HG03039 (cell line): ENCODE measurements around the gene PNMA8B.
"Not testable (repeated sequence)": the region's sequence is repeated elsewhere in the genome, so short reads cannot be mapped to it uniquely, and the experiment has no call there.

Experiments
- ATAC-seq: cut with Tn5 transposase; IDR thresholded peaks from one replicate; pipeline ENCODE4 v1.9.1; 2021; ENCODE audit warnings: mild to moderate bottlenecking, moderate library complexity; ENCODE audit not compliant: unreplicated experiment

The PNMA8B gene, protein sequence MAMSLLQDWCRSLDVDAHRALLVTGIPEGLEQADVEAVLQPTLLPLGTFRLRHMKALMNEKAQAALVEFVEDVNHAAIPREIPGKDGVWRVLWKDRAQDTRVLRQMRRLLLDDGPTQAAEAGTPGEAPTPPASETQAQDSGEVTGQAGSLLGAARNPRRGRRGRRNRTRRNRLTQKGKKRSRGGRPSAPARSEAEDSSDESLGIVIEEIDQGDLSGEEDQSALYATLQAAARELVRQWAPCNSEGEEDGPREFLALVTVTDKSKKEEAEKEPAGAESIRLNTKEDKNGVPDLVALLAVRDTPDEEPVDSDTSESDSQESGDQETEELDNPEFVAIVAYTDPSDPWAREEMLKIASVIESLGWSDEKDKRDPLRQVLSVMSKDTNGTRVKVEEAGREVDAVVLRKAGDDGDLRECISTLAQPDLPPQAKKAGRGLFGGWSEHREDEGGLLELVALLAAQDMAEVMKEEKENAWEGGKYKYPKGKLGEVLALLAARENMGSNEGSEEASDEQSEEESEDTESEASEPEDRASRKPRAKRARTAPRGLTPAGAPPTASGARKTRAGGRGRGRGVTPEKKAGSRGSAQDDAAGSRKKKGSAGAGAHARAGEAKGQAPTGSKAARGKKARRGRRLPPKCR

GRCh38 chr19:46495786-46496099, at the start of gene PNMA8B:
PNMA8B (minus strand) TSS chr19:46495867; CDS start chr19:46495465, 402 bp downstream.
- no peak for ATAC-seq

GRCh38 chr19:46544651-46545050, 49.0 kb upstream of the PNMA8B start:
- no peak for ATAC-seq

DNA sequence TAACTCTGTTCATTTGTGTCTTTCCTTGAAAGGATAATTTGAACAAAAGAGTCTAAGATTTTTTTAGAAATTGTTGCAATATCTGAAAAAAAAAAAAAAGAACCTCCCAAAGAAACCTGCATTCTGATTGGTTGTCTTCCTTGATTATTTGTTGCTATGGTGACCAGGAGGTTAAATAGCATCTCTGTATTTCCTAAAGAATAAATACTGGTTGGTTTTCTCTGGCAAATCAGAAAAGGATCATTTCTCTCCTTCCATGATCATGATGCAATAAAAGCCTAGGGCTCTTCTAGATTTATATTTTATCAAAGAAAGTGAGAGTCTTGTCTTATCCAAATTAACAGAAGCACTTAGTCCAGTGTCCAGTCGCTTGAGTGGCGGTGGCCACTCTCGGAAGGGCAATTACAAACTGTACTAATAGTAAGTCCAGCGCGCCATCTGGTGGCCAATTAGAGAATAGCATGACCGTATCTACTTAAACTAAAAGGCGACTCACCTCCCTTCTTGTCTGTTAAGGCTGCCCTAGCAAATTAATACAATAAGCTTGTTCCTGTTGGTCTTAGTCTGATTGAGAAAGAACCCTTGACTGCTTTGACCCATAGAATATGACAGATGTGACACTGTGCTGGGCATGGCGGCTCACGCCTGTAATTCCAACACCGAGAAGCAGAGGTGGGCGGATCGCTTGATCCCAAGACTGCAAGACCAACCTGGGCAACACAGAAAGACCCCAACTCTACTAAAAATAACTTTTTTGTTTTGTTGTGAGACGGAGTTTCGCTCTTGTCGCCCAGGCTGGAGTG, 47.0 kb upstream of the PNMA8B start:
- ATAC-seq, result no peak

GRCh38 chr19:46537136-46538097, 41.8 kb upstream of the PNMA8B start:
- no peak for ATAC-seq

DNA sequence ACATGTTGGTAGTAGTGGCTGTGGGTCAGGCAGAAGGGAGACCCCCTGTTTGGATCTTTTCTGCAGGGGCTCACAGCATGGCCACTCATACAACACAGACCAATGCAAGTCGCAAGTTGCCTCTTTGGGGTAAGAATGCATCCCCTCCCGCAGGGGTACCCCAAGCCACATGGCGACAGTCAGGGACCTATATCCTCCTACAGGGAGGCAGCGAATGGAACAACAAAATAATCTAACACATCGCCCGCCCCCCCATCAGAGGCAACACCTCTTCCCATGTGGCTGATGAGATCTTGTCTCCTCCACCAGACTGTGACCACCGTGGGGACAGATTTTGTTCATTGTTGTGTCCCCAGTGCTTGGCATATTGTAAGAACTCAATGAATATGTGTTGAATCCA, 40.7 kb upstream of the PNMA8B start:
- ATAC-seq, result no peak

DNA sequence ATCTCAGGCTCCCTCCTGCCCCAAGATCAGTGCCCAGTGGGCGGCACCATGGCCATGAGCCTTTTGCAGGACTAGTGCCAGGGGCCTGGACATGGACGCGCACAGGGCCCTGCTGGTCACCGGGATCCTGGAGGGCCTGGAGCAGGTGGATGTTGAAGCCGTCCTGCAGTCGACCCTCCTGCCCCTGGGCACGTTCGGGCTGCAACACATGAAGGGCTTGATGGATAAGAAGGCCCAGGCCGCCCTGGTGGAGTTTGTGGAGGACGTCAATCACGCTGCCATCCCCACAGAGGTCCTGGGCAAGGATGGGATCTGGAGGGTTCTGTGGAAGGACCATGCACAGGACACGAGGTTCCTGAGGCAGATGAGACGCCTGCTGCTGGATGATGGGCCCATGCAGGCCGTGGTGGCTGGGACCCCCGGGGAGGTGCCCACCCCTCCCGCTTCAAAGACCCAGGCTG, 38.0 kb upstream of the PNMA8B start:
- ATAC-seq, result no peak

- ATAC-seq, result no peak
Observed at GRCh38 chr19:46533078-46533620, 37.5 kb upstream of the PNMA8B start.

GRCh38 chr19:46530636-46531035, 35.0 kb upstream of the PNMA8B start:
- ATAC-seq, result no peak

GRCh38 chr19:46529622-46530451, 34.2 kb upstream of the PNMA8B start:
- no peak for ATAC-seq

DNA sequence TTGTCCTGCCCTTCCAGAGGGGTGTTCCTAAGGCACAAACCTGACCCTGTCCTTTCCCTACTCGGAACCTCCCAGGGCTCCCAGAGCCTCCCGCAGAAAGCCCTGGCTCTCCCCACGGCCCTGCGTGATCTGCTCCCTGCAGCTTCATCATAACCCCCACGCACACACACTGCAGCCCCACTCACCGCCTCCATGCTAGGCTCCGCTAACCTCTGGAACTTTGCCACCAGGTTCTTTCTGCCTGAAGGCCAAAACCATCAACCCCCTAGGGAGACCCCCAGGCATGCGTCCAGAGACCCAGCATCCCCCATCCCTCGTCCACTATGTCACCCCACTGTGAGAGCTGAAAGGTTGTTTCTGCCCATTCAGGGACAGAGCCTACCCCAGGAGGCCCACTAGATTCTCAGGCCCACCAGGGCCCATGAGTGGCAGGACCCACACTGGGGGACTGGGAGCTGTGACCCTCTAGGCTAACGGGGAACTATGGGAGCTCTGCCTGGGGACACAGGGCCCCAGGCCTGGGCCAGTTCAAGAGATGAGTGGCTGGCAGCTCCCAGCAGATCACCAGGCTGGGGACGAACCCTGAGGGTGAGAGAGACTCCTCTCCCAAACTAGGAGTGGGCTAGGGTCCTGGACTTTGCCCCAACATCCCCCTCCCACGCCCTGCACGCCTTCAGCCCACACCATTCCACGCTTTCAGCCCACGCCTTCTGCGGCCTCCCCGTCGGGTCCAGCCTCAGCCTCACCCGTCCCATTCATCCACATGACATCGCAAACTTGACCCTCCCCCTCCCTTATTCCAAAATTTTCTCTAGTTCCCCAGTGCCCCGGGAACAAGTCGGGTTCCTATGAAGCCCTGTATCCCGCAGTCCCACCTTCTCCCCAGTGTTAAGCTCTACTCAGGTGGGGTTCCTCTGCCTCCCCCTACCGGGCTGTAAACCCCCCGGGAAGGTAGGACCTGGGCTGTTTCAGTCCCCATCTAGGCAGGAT, 33.2 kb upstream of the PNMA8B start:
- no peak for ATAC-seq

GRCh38 chr19:46526801-46527200, 31.1 kb upstream of the PNMA8B start:
- not testable (repeated sequence) for ATAC-seq

- no peak for ATAC-seq
Observed at GRCh38 chr19:46524308-46524707, 28.6 kb upstream of the PNMA8B start.

DNA sequence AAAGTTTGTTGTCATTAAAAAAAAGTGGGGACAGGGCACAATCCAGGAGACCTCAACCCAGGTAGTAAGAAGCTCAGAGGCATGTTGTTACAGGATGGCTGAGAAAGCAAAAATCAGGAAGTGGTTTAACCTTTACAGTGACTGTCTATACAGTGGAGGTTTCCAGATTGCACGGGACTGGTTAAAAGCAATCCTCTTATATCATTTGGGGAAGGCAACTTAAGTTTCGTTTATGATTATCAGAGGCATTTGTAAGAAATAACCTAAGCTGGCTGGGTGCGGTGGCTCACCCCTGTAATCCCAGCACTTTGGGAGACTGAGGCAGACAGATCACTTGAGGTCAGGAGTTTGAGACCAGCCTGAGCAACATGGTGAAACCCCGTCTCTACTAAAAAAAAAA, 27.3 kb upstream of the PNMA8B start:
- ATAC-seq, result not testable (repeated sequence)

GRCh38 chr19:46521241-46521868, 25.7 kb upstream of the PNMA8B start:
- ATAC-seq, result no peak

DNA sequence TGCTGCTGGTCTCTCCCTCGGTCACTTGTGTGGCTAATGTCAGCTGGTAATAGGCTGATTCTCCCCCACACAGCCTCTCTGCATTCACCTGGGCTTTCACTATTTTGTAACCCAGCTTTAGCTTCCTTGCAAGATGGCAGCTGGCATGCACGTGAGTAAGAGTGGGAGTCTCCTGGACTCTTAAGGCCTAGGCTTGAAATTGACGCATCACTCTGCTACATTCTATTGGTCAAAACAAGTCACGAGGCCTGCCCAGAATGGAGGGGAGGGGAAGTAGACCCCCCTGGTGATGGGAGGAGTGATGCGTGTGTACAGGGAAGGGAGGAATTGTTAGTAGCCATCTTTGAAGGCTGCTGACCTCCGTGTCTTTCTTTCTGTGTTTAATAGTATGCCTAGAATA, 24.9 kb upstream of the PNMA8B start:
- ATAC-seq, result no peak

GRCh38 chr19:46517471-46517870, 21.8 kb upstream of the PNMA8B start:
- no peak for ATAC-seq

- no peak for ATAC-seq
Observed at GRCh38 chr19:46515879-46516350, 20.2 kb upstream of the PNMA8B start.

DNA sequence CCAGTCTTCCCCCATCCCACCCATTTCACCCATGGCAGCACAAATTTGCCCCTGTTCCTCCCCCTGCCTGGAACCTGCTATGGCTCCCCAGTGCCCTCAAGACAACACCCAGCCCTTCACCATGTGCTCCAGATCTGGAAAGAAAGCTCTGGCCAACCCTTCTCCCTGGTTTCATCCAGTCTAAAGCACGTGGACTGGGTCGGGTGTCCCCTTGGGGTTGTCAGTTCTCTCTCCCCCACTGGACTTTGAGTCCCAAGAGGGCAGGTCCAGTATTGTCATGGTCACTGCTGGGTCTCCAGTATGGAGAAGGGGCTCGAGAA, 19.6 kb upstream of the PNMA8B start:
- ATAC-seq, result no peak
